ENCODE measurements around the gene LRTM2.

LRTM2 gene

DNA sequence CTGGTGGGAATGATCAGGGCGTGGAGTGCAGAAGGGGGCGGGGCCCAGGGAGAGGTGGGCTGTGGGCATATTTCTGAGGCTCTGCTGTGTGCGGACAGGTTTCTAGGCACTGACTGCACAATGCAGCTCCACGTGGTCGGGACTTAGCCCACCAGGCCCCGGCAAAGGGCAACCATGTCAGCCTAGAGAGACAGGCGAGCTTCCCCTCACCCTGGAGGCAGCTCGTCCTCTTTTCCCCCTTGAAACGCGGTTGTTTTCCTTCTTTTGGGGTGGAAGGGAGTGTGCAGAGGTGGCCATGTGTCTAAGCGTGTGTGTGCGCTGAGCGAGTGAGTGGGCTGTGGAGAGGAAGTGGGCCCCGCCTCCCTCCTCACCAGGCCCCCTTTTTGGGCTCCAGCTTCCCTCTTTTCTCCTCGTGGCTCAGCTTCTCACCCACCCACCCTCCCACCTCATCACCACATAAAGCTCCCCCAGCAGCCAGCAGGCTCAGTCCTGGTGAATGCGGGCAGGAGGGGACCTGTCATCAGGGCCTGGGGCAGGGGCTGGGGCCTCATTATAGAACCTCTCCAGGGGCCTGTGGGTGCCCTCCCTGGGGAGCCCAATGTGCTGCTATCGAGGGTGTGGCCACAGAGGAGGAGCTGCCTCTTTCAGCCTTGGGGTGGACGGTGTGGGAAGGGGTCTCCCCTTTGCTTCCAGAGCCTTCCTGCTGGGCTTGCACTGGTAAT is 22.0 kb downstream of the LRTM2 start:
- no peak for DNase-seq (ENCODE audit: low spot score)

DNA sequence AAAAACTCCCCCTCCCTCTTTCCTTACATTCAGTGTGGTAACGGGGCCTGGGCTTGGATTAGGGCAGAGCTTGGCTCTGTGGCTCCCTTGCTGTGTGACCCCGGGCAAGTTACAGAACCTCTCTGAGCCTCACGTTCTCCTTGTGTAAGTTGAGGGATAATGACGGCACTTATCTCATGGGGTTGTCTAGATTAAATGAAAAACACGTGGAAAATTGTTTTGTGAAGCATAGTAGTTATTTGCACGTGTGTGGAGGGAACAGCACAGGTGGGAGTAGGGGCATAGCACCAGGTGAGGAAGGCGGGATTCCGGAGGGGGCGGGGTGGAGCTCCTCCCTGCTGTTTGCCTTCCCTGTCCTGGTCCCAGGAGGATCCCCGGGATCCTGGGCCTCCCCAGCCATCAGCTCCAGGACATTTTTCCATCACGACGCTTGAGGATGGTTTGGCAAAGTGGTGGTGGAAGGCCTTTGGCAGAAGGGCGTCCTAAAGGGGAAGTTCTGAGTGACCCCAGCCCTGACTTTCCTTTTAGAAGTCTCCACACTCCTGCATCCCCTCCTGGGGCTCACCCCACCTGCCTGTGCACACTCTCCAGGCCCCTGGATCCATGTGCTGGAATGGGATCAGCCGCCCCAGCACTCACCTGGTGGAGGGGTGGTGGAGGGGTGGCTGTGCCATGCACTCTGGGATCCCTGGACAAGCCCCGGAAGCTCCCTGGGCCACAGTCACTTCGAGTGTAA is 22.7 kb downstream of the LRTM2 start:
- DNase-seq (ENCODE audit: low spot score): no peak

GRCh38 chr12:1843641-1844005 is 23.3 kb downstream of the LRTM2 start:
- DNase-seq (ENCODE audit: low spot score): no peak

GRCh38 chr12:1844223-1844622 is 23.9 kb downstream of the LRTM2 start:
- DNase-seq (ENCODE audit: low spot score): no peak

GRCh38 chr12:1844661-1845409 is 24.5 kb downstream of the LRTM2 start:
- DNase-seq (ENCODE audit: low spot score): no peak

GRCh38 chr12:1845427-1845826 is 25.1 kb downstream of the LRTM2 start:
- no peak for DNase-seq (ENCODE audit: low spot score)

DNA sequence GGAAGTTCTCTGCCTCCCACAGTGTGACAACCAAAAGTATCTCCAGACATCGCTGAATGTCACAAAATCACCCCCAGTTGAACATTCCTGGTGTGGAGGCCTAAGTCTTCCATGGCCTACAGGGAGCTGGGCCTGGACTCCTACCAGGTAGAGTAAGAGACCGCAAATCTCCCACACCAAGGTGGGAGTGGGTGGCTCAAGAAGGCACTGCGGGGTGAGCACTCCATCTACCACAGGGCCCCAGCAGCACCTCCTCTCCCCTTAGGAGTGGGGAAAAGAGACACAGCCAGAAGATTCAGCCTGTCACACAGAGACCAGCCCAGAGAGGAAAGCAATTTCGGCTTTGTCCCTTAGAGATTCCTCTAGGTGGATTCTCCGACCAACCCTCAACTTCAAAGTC is 25.5 kb downstream of the LRTM2 start:
- DNase-seq (ENCODE audit: low spot score): no peak

DNA sequence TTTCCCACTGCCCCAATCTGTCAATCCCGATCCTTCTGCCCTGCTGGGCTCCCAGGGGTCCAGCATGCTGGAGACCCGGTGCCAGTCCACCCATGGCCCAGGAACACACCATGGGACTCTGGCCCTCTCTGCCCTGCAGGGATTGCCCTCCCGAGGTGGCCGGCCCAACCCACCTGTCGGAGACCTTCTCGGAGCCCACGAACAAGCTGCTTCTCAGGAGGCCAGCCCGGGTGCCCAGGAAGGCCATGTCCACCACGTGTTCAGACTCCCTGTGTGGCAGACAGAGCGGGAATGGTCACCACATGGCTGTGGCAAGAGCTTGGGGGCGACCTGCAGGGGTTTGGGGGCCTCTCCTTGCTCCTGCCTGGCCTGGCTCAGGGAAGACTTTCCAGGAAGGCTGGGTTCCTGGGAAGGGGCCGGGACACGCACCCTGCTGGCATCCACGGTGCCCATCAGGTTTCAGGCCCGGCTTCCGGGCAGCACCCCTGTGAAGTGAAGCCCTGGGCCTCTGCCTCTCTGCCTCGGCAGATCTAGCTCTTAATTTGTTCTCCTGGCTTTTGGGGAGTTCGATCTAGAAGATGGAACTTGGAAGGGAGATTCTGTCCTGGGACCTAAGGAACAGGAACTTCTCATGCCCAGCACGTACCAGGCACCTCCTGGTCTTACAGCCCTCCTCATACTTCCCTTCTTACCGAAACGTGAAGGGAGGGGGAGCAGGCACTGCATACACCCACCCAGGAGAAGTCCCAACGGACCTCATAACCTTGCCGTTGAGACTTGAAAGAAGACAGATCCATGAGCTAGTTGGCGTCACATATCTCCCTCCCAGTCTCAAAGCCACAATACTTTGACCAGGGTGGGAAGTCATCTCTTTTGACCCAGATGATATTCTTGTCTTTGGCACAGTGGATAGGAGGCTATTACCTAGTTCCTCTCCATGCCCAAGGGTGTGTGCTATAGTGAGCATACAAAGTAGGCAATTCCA is 26.3 kb downstream of the LRTM2 start:
- no peak for DNase-seq (ENCODE audit: low spot score)

- DNase-seq (ENCODE audit: low spot score): no peak
Measured at GRCh38 chr12:1847411-1847810, 27.0 kb downstream of the LRTM2 start.

- no peak for DNase-seq (ENCODE audit: low spot score)
Measured at GRCh38 chr12:1848146-1848545, 27.8 kb downstream of the LRTM2 start.

- no peak for DNase-seq (ENCODE audit: low spot score)
Measured at GRCh38 chr12:1848745-1849144, 28.4 kb downstream of the LRTM2 start.

GRCh38 chr12:1851151-1851701 is 30.9 kb downstream of the LRTM2 start:
- DNase-seq (ENCODE audit: low spot score): no peak

DNA sequence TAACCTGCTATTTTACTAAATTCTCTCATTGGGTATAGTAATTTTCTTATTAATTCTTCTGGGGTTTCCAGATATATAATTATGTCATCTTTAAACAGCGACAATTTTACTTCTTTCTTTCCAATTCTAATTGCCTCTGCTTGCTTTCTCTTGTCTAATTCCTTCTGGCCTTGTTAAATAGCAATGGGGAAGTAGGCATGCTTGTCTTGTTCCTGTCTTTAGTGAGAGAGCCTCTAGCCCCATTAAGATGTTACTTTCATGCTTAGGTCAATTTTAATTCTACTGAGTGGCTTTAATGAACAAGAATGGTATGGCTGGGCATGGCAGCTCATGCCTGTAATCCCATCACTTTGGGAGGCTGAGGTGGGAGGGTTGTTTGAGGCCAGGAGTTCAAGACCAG is 31.7 kb downstream of the LRTM2 start:
- no peak for DNase-seq (ENCODE audit: low spot score)

DNA sequence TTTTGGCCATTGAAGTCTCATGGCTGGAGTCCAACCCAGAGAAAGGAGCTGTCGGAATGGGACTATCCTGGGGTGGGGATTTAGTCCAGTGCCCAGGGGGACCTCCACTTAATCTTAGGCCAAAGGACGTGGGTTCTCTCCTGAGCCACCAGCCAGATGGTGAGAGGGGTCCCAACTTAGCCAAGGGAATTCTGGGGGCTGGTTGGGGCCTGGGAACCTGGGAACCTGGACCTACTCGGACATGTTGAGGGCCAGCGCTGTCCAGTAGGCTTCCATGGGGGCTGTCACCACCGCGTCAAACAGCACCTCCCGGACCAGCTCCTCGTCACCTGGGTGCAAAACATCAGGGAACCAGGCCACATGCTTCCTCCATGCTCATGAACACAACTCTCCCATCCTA is 33.4 kb downstream of the LRTM2 start:
- no peak for DNase-seq (ENCODE audit: low spot score)

GRCh38 chr12:1855241-1855640 is 34.9 kb downstream of the LRTM2 start:
- no peak for DNase-seq (ENCODE audit: low spot score)

DNA sequence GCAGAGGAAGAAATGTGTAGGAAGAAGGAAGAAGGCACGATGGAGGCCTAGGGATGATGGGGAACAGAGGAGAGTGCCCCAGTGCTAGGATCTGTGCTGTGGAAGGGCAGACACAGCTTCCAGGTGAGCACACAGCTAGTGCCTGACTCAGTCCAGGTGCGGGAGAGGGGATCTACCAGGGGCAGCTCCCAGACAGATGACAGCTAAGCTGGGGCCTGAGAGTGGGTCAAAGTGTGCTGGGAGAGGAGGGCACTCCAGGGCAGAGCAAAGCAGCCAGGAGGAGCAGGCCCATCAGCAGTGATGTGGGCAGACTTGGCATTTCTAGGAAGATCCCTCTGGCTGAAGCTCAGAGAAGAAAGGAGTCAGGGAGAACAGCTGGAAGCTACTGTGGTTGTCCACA is 36.7 kb downstream of the LRTM2 start:
- no peak for DNase-seq (ENCODE audit: low spot score)

- no peak for DNase-seq (ENCODE audit: low spot score)
Measured at GRCh38 chr12:1857821-1858220, 37.5 kb downstream of the LRTM2 start.

GRCh38 chr12:1858456-1858855 is 38.1 kb downstream of the LRTM2 start:
- DNase-seq (ENCODE audit: low spot score): no peak

DNA sequence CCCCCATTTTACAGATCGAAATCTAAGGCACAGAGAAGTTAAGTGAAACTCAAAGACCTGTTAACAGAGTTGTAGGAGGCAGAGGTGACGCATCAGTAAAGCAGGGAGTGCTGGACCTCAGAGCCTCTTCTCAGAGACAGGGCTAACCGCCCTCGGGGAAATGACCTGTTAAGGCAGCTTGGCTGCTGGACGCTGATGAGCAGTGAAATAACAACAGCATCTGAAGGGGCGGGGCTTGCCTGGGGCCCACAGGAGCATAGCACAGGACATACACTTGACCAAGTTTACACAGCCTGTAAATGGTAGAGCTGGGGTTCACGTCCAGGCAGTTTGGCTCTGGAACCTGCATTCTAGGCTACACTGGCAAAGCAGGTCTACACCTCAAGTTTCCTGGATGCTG is 39.3 kb downstream of the LRTM2 start:
- DNase-seq (ENCODE audit: low spot score): no peak

GRCh38 chr12:1862973-1863372 is 42.6 kb downstream of the LRTM2 start:
- no peak for DNase-seq (ENCODE audit: low spot score)

DNA sequence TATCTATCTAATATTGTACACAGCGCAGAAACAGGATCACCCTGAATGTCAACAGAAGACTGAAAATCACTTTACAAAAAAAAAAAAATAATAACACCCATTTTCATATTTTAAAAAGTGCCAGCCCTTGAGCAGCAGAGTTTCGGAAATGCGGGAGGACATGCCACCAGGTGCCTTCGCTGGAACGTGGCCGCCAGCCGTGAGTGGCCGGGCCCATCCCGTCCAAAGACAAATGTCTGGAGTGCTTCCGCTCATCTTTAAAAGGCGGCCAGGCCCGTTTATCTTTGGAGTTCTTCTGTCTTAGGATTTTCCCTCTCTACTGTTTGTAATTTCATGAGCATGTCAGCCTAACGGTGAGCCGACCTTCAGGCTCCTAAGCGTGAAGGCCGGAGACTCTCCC is 43.5 kb downstream of the LRTM2 start:
- DNase-seq (ENCODE audit: low spot score): no peak

DNA sequence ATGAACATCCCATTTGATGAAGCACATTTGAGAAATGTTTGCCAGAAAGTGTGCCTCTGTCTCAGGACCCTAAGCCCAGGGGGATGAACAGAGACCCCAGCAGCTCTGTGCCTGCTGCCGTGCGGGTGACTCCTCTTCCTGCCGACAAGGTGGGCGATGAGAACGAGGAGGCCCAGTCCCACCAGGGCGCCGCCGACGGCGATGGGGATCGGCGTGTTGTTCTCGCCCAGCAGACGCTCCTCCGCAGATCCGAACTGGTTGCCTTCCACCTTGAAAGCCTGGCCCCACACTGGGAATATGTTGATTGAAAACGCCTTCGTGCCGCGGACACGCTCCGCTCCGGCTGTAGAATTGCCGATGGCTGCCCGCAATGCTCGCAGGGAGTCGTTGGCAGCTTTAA is 44.1 kb downstream of the LRTM2 start:
- no peak for DNase-seq (ENCODE audit: low spot score)
